GM03348 (cell line): ENCODE data around the gene NDUFB4.
"Not testable (repeated sequence)": the region's sequence is repeated elsewhere in the genome, so short reads cannot be mapped to it uniquely, and the experiment has no call there.

Experiments
- DNase-seq: peaks from one replicate; pipeline ENCODE4 v3.0.0; 2012; ENCODE audit warnings: low spot score

Gene NDUFB4

GRCh38 chr3:120637851-120638559, 41.9 kb downstream of the NDUFB4 start:
- DNase-seq: no peak

- not testable (repeated sequence) for DNase-seq
These were observed 42.7 kb downstream of the NDUFB4 start for GRCh38 chr3:120638820-120639219.

GRCh38 chr3:120640231-120640630, 44.1 kb downstream of the NDUFB4 start:
- DNase-seq: no peak

GRCh38 chr3:120641696-120642246, 45.6 kb downstream of the NDUFB4 start:
- no peak for DNase-seq

GRCh38 chr3:120642368-120642948, 46.3 kb downstream of the NDUFB4 start:
- DNase-seq: peak; percentile 21

- peak; percentile 25 for DNase-seq
These were observed 49.1 kb downstream of the NDUFB4 start for GRCh38 chr3:120645083-120645845.

GRCh38 chr3:120646771-120647432, 50.8 kb downstream of the NDUFB4 start:
- no peak for DNase-seq

- peak; percentile 16 for DNase-seq
These were observed 52.2 kb downstream of the NDUFB4 start for GRCh38 chr3:120648290-120648689.

GRCh38 chr3:120649830-120650233, 53.7 kb downstream of the NDUFB4 start:
- DNase-seq: no peak

- peak; percentile 42 for DNase-seq
These were observed 54.2 kb downstream of the NDUFB4 start for GRCh38 chr3:120650311-120650710.
